NCI-H2196 treated with DMSO at 0.1 percent for 48 hours (cell line): ENCODE data around the gene GRIP2.
"Not testable (repeated sequence)": the region's sequence is repeated elsewhere in the genome, so short reads cannot be mapped to it uniquely, and the experiment has no call there.

ENCODE experiments used
- DNase-seq: peaks from one replicate; lab custom pipeline; 2025; ENCODE audit not compliant: unreplicated experiment; lab: John Stamatoyannopoulos, UW

The GRIP2 gene

DNA sequence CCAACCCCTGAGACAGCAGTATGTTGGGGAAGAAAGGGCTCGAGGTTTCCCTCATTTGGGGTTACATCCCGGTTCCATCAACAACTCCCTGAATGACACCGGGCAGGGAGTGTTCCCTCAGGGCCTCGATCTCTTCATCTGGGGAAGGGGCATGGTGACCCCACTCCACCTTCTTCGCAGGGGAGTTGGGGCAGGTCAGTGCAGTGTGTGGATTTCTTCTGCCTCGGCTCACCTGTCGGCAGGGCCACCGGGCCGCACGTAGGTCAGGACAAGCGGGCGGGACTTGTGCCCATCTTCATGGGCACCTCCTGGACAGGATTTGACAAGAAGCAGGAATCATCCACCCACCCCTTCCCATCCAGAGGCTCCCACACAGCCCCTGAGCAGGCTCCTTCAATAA lies 17.4 kb downstream of the GRIP2 start:
- DNase-seq: no peak

DNA sequence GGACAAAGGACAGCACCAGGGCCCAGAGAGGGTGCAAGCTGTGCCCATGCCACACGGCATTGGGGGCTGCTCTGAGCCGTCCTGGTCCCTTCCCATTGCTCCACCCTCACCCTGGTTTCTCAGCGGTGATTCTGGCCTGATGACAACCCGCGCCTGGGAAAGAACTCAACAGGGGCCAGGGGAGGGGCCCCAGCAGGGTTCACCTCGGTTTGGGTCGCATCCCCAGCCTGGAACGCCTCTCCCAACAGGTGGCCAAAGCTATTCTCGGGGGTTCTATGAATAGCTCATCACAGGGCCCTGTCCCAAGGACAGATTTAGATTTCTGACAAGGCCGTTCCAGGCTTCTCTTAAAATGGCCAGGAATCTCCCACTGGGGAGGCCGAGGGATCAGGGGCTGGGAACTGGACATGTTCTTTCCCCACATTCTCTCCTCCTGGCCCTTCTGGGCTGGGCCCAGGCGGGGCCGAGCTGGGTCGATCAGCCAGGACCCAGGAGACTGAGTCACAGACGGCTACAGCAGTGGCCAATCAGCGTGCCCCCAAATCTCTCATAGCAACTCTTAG lies 17.9 kb downstream of the GRIP2 start:
- no peak for DNase-seq

DNA sequence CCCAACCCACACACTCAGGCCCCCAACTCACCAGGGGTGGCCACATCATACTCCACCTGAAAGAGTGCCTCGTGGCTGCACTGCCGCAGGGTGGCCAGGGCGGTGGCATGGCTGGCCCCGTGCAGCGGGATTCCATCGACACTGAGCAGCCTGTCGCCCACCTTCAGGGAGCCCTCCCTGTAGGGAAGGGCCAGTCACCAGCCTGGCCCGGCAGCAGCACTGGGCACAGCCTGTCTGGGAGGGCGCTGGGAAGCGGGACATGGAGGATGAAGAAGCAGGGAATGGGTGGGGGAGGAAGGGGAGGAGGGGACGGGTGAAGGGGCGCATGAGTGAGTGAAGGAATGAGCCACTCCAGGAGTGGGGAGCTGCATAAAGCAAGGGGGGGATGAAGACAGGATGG lies 18.5 kb downstream of the GRIP2 start:
- DNase-seq: no peak

DNA sequence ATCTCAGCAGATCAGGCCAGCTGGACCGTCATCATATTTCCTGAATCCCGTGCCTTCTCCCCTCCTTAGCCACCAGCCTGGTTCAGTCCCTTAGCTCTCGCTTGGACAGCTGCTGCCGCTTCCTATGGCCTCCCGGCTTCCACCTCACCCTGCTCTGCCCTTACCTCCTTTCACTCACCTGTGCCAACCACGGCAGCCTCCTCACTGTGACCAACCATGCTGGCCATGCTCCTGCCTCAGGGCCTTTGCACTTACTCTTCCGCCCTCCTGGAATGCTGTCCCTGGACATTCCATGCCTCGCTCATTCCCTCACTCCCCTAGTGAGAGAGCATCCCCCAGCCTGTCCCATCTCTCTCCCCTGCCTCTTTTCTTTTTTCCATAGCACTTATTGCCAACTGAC lies 19.2 kb downstream of the GRIP2 start:
- DNase-seq: no peak

DNA sequence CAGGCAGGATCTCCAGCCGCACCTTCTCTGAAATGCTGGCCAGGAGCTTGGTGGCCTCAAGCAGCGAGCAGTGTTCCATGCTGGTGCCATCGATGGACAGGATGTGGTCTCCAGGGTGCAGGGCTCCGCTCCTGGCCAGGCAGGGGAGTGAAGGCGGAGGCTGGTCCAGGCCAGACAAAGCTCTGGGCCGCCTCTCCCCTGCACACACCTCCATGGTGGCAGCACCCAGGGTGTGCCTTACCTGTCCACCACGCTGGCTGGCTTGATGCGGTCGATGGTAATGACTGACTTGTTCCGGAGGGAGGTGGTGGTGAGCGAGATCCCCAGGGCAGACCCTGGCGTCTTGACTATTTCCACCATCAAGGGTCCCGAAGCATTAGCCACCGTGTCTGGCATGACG lies 20.0 kb downstream of the GRIP2 start:
- DNase-seq: no peak

DNA sequence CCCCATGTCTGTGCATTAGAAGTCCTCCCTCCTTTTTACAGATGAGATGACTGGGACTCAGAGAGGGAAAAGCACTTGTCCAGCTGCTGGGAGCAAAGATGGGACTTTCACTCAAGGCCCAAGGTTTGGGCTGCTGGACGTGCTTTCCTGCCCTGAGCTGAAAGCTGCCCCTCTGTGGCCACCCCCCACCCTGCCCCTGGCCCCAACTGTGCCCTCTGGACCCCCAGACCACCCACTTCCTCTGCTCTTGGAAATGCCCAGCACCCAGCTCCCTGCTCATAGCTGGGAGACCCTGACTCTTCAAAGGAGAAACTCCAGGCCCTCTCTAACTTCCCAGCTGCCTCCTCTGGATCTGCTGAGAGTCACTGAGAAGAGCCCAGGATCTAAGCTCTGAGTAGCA lies 20.7 kb downstream of the GRIP2 start:
- DNase-seq: no peak

DNA sequence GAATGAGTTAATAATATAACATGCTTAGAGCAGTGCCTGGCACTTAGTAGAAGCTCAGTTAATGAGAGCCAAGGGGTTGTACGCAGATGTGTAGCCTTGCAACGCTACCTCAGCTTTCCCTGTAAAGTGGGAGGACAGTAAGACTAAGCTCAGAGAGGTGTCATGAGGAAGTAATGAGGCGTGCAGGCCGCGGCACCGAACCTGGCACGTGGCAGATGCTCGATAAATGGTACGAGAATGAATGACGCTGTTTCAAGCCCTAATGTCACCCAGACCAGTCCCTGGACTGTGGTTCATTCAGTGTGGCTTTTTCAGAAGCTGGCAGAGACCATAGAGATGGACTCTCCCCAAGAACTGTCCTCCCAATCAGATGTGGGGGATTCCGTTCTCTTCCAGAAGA lies 21.2 kb downstream of the GRIP2 start:
- DNase-seq: no peak

DNA sequence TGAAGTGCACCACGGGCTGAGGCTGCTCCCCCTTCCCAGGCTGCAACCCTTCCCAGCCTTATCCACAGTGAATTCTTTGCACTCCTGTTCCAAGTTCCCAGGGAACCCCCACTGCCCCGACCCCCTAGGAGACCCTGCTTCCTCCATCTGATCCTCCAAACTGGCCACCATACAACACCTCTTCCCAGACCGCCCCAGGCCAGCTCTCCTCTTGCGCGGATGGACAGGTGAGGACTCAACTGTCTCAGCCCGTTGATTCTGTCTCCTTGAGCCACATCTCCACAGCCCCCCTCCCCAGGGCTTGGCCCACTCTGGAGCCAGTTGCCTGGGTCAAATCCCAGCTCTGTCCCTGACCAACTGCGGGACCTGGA lies 21.7 kb downstream of the GRIP2 start:
- DNase-seq: no peak

DNA sequence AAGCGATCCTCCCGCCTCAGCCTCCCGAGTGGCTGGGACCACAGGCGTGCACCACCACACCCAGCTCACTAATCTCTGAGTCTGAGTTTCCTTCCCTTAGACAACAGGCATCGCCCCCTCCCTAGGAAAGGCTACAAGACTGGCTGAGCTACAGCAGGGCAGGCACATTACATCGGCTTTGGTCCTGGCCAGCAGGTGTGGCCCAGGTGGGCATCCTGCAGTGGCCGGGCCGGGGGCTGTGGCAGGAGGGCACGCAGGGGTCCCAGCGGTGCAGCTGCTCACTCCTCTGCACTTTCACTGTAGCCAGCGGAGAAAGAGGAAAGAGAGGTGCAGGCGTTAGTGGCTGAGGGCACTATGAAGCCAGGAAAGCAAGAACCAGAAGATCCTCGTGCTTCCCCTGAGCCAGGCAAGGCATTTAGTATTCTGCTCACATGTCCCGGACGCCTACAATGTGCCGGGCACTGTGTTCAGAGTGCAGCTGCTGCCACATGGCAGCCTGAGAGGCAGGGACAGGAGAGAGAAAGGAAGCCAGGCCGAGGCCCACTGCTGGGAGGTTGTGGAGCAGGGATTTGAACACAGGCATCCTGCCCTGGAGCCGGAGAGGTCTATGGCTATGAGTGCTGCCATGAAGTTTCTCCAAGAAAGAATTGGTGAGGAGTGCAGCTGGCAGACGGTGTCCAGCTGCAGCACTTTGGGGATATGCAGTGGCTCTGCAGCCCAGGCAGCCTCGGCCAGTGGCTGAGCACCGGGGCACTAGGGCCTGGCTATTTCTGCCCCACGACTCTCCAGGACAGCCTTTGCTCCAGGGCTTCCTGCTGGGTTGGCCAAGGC lies 22.3 kb downstream of the GRIP2 start:
- DNase-seq: no peak

DNA sequence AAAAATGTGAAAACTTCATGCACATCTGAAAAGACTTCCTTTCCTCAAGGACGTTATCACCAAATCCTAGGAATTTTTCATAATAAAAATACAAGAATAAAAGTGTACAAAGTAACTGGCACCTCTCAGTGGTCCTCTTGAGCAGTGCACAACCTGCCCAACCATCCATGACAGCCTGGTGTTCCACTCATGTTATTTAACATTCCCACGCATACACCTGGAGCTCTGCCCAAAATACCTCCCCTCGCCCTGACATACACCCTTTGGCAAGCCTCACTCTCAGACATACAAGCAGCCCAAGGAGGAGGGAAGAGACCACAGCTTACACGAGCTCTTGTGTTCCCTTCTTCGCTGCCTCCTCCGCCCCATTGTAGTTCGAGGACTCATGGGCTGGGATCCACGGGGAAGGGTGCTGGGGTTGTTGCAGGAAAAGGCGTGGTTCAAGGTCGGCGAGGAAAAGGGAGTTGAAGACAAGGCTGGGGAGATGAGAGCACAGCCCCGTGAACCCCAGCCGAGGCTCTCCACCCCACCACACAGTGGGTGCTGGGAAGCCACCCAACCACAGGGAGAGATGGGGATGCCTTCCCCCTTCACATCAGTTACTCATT lies 23.3 kb downstream of the GRIP2 start:
- DNase-seq: no peak

DNA sequence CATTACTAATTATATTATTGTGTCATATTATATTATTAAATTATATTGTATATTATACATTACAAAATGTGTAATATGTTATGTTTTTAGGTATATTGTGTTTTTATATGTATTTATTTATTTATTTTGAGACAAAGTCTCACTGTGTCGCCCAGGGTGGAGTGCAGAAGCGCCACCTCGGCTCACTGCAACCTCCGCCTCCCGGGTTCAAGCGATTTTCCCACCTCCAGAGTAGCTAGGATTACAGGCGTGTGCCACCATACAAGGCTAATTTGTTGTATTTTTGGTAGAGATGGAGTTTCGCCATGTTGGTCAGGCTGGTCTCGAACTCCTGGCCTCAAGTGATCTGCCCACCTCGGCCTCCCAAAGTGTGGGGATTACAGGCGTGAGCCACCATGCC lies 24.6 kb downstream of the GRIP2 start:
- DNase-seq: not testable (repeated sequence)

DNA sequence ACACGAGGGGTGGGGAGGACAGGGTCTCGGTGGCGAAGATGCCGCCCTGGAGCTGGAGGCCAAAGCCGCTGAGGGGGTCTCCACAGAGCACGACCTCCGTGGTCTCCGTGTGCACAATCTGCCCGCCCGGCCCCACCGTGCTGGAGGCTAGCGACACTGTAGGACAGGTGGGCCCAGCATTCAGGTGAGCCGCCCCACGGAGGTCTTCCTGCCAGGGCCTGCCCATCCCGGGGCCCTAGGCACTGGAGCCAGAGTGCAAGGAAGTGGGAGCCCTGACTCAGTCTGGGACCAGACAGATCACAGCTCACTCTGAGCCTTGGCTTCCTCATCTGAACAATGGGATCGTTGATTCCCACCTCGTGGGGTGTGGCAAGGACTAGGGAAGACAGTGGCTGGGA lies 25.8 kb downstream of the GRIP2 start:
- DNase-seq: no peak

DNA sequence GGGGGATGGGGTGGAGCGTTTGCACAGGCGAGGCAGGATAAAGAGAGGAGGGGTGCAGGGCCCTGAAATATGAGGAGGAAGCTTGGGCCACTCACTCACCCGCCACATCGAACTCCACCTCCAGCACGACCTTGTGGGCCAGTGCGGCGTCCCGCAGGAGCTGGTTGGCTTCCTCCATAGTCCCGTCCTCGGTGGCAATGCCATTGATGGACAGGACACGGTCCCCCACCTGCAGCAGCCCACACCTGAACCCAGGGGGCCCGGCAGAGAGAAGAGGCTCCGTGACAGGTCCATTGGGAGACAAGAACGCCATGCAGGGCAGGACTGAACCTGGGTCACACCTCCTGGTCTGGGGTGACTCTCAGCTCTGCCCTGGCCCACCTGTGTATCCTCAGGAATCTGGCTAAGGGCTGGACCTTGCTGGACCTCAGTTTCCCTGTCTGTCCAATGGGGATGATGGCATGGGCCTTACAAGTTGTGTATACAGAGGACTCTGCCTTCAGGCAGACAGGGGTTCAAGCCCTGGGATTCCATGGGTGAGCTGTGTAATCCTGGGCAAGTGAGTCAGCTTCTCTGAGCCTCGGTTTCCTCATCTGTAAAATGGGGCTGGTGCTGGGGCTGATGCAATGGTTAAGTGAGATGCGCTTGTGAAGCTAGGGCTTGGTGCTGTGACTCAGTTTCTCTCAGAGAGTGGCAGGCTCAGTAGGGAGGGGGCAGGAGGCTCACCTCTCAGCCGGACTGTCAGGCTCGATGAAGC lies 26.4 kb downstream of the GRIP2 start:
- no peak for DNase-seq

DNA sequence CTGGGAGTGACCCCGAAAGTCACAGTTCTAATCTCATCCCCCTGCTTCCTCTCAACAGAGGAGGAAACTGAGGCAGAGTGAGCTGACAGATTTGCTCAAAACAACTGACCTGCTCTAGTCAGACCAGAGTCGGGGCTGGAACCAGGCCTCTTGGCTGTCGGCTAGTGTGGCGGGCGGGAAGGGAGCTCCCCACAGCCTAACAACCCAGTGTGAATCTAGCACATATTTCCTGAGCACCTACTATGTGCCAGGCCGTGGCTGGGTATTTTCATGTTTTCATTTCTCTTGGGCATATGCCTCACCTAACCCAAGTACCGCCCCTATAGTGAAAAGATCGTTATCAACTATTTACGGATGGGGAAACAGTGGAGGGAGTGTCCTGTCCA lies 27.2 kb downstream of the GRIP2 start:
- DNase-seq: no peak

DNA sequence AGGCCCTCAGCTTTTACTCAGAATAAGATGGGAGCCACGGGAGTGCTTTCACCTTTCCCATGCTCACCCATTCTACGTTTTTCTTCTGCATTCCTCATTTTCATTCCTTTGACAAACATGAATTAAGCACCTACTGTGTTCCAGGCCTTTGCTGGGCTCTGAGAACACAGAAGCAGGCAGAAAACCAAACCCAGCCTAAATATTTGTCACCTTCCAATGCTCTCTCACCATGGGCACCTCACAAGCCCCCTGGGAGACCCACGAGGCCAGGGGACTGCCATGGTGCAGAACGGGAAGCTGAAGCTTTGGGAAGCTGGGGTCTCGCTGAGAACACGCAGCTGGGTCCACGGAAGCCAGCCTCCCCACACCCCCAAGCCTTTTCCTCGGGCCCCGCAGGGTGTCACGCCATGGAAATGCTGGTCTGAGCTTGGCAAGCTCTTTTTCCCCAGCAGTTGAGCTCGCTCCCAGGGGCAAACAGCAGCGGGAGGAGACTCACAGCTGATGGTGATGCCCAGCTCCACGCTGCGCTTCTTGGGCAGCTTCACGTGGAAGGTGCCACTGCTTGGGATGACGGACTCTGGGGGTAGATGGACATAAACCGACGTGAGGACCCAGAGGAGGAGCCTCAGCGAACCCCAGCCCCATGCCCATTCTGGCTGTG lies 27.7 kb downstream of the GRIP2 start:
- no peak for DNase-seq

DNA sequence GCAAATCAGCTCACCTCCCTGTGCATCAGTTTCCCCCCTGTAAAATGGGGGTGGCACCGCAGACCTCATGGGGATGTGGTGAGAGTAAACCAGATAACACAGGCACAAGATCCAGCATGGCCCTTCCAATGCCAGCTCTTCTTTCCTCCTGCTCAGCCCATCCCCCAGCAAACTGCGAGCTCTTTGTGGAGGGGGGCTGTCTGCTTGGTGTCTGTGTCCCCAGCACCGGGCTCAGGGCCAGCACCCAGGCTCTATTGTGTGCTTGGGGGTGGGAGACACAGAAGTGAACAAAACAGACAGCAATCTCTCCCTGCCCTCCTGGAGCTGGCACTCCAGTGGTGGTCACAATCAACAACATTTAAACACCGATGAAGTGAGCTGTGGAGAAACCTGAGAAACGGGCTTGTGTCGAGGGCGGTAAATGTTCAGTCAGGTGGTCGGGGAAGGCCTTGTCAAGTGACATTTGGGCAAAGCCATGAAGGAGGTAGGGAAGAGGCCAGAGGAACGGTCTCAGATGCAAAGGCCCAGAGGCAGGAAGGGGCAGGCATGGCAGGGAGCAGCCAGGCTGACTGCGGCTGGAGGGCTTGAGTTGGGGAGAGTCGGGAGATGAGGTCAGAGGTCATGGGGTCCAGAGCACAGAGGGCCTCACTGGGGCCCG lies 28.4 kb downstream of the GRIP2 start:
- DNase-seq: no peak

DNA sequence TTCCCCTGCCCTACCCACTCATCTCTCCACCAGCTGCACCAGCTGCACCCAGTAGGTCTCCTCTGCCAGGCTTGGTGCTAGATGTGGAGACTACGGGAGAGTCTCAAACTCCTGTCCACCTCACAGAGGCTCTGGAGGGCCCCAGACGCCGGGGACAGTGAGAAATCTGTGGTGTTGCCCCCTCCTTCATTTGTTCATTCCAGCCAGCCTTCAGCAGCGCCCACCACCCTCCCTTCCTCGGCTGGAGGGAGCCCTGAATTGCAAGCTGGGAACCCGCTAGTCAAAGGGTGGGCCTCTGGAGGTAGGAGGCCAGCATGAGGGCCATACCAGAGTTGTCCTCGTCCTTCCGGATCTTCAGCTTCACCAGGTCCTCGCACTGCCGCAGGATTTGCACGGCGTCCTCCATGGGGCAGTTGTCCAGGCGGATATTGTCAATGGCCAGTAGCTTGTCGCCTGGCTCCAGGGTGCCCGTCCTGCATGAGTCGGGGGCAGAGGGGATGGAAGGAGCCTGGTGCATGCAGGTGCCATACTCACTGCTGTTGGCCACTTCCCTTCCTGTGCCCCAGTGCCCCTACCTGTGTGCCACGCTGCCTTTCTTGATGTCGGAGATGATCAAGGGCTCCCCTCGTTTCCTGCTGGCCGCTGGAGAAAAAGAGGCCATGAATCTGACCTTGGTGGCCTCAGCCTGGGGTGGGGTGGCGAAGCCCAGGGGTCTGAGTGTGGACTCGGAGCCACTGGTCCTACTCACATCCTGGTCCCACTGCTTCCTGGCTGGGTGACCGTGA lies 29.1 kb downstream of the GRIP2 start:
- no peak for DNase-seq

DNA sequence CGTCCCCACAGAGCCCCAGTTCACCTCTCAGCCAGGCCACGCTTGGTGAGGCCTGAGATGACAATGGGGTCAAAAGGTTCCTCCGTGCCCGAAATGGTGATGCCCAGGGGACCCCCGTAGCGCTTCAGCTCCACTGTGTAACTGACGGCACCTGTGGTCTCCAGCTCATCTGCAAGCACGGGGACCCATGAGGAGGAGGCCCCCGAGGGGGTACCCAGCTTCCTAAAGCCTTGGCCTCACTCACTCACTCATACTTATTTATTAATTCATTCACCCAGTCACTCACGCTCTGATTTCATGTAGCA lies 30.4 kb downstream of the GRIP2 start:
- DNase-seq: no peak

DNA sequence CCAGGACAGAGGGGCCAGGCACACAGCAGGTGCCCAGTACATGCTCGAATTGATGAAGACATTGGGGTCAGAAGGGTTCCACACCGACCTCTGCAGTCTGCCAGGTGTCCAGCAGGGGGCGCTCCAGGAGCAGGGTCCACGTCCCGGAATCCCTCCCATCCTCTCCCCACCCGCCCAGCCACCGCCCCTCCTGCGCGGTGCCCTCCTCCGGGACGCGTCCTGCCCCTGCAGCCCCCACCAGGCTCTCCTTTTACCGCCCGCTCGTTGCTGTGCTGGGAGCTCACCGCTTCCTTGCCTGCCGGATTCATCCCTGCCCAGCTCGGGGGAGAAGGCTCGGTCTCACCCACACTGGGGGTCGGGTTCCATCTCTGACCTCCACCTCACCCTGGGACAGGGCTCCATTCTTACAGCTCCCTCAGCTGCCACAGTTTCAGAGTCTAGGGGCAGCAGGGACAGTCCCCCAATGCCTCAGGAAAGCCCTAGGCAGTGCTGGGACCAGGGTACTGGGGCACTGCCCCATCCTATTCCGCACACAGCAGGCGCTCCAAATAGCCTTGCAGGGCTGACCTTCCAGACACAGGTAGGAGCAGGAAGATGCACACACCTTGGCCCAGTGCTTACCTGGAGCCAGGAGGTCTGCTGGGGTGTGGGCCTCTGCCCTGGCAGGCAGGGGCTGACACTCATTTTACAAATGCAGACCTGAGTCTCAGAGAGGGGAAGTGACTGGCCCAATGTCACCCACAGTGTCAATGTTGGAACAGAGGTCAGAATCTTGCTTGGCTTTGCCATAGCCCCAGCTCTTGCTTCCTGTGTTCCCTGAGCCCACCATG lies 31.0 kb downstream of the GRIP2 start:
- no peak for DNase-seq

DNA sequence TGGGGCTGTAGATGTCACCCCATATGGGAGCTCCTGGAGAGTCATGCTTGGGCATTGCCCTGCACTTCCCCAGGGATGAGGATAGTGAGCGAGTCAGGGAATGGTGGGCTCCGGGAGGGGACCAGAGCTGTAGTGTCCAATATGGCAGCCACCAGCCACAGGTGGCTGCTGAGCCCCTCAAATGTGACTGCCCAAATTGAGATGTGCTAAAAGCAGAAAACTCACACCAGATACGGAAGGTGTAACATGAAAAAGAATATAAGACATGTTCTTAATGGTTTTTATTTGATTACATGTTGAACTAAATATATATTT lies 31.7 kb downstream of the GRIP2 start:
- DNase-seq: no peak
